ENCODE data around the gene HECA.
A peak's percentile ranks its signal among the peaks of the same experiment; 100 is the strongest.
"Not testable (repeated sequence)": the region's sequence is repeated elsewhere in the genome, so short reads cannot be mapped to it uniquely, and the experiment has no call there.

Gene HECA

GRCh38 chr6:139137706-139138105 is 2.8 kb downstream of the HECA start:
- DNase-seq: no peak

DNA sequence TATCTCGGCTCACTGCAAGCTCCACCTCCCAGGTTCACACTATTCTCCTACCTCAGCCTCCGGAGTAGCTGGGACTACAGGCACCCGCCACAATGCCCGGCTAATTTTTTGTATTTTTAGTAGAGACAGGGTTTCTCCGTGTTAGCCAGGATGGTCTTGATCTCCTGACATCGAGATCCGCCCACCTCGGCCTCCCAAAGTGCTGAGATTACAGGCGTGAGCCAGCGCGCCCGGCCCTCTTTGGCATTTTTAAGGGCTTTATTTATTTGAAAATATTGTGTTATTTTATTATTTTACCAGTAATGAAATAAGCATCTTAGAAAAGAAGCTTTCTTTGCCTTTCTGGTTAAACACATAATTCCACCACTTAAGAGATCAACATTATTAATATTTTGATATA is 6.0 kb downstream of the HECA start:
- DNase-seq: not testable (repeated sequence)

DNA sequence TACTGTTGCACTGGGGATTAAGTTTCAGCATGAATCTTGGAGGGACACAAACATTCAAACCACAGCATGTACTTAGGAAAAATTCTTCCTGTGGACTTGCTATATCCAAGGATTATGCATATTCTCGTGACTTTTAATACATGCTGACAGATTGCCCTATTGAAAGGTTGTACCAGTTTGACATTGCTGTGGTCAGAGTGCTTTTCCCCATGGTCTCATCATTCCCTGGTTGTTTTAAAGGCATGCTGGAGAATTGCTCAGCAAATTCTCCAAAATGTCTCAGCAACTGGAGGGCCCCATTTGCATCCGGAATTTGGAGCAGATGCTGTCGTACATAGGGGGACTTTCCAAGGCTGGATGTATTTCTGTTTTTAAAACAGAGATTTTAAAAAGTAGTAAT is 7.4 kb downstream of the HECA start:
- DNase-seq: no peak

DNA sequence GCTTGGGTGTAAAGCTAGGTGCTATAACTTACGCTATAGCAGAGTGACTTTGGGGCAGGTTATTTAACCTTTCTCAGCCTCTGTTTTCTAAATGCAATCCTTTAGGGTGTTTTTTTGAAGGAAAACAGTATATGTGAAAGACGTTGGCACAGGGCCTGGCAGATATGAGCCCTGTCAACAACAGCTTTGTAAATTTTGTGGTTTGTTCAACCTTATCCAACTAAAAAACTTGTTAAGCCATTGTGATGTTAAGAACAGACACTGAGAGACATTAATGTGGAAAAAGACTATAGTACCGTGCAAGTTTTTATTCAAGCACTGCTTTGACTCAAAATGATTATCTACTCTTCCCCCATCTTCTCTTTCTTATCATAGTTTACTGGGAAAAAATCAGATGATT is 8.2 kb downstream of the HECA start:
- no peak for DNase-seq

- no peak for DNase-seq
Measured at GRCh38 chr6:139144490-139145085, 9.7 kb downstream of the HECA start.

DNA sequence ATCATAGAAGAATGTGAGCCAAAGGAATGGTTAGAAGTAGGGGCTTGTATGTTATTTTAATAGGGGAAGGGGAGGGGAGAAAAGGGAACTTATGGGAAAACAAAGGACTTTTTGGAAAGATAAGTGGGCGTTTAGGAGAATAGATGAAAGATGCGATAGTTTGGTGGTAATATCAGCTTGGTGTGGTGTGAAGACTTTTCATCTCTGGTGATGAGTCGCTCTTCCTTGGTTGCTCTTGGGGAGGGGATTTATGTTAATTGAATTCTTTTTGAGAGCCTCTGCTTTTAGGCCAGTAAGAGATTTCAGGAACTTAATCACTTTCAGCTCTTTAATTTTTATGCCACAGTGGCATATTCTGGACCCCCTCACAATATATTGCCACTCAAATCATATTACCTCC is 10.8 kb downstream of the HECA start:
- no peak for DNase-seq

DNA sequence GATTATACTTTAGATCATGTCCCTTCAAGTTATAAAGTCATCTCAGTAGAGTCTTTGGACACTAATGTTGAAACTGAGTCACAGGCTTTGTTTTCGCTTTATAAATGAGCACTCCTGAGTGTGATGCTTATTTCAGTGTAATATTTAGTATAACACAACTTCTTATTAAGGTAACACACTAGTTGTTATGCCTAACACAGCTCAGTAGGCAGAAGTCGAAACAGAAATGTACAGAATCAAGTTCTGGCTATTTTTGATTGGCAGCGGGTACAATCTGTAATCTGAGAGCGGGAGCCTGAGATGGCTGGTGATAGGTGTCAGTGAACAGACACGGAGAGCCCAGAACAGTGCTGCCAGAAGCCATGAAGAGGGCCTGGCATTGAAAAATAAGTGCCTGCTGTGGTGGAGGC is 11.4 kb downstream of the HECA start:
- no peak for DNase-seq

DNA sequence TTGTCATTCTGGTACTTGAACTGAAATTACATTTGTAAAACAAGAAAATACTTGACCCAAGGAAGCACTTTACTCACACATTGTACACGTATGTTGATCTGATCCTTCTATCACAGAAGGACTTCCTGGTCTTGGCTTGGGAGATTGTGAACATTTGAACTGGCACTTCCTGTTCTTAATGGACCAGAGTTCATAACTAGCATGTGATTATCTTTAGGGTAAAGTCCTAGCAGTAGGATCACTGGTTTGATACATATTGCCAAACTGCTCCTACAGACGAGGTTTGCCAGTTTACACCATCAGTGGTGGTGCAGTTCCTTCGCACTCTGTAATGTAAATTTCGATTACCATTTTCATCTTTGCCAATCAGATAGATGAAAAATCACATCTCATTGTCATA is 12.7 kb downstream of the HECA start:
- no peak for DNase-seq

- DNase-seq: peak; percentile 48
Measured at GRCh38 chr6:139148557-139149235, 13.8 kb downstream of the HECA start.

- DNase-seq: no peak
Measured at GRCh38 chr6:139149383-139149782, 14.5 kb downstream of the HECA start.

- no peak for DNase-seq
Measured at GRCh38 chr6:139150920-139151319, 16.0 kb downstream of the HECA start.

GRCh38 chr6:139151425-139152087 is 16.7 kb downstream of the HECA start:
- no peak for DNase-seq

DNA sequence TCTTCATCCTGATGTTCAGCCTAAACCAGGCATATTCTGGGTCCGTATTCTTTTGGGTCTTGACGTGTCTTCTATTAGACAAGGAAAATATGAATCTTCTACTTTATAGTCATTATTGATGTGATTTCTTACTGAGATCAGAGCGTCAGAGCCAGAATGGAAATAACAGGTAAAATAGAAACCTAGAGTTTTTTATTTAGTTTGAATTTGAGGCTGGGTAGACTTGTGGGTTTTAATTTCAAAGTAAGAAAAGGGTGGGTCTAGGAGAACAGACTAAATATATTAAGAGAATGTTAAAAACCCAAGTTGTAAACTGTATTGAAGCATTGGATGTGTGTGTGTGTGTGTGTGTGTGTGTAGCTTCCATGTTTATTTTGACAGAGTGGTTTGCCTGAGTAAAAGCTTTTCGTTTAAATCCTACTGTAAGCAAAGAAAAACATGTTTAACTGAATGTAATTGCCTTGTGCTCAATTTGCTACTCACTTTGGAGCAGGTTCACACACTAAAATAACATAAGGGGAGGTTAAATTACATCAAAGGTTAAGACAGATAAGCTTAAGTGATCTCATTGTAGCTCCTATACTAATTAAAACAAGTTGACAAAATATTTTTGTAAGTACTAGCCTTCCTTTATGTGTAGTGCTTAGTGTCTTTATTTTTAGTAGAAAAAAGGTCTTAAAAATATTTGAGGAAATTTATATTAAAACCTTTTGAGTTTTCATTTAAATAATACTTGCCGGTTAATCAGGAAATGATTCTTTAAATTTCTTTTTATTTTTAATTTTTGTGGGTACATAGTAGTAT is 17.4 kb downstream of the HECA start:
- no peak for DNase-seq

DNA sequence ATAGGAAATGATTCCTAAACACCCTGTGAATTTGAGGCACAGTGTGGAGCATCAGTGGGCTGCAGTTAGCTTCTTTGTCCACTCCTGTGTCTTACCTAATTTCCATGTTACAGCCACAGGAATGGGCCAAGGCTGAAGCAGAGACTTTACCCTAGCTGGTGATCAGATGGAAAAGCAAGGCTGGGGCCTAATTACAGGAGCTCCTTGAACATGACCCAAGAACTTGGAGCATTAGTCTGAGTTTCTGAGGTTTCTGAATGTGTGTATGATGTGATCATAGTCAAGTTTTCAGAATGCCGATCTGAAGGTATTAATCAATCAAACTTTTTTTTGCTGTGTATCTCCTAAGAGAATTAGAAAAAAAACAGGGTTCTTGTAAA is 18.0 kb downstream of the HECA start:
- DNase-seq: no peak

- no peak for DNase-seq
Measured at GRCh38 chr6:139153855-139154254, 19.0 kb downstream of the HECA start.

DNA sequence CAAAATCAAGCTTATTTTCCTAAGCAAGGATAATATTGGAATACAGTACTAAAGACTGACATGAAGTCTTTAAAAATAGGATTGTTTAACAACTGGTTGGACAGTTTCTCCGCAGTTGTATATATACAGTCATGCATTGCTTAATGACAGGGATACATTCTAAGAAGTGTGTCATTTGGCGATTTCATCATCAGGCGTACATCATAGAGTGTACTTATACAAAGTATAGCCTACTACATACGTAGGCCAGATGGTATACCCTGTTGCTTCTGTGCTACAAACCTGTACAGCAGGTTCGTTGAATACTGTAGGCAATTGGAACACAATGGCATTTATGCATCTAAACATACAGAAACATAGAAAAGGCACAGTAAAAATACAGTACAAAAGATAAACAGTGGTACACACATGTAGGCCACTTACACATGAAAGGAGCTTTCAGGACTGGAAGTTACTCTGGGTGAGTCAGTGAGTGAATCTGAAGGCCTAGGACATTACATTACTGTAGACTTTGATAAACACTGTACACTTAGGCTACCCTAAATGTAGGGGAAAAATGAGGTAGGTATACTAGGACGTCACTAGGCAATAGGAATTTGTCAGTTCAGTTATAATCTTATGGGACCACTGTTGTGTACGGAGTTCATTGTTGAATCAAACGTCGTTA is 20.1 kb downstream of the HECA start:
- no peak for DNase-seq

GRCh38 chr6:139156102-139156501 is 21.2 kb downstream of the HECA start:
- no peak for DNase-seq

DNA sequence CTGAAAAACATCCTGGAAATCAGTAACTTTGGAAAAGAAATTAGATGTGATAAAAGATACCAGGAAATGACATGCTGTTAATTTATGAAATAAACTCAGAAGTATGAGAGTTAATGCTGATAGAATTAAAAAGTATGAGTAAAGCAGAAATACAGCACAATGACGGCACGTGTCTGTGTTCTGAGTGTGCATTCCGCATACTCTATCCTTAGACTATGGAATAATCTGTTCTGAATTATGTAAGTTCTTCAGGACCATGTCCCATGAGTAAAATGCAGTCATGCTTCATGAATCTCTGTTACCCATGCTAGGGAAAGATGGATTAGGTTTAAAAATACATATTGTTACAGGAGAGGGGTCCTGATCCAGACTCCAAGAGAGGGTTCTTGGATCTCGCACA is 21.7 kb downstream of the HECA start:
- DNase-seq: no peak

DNA sequence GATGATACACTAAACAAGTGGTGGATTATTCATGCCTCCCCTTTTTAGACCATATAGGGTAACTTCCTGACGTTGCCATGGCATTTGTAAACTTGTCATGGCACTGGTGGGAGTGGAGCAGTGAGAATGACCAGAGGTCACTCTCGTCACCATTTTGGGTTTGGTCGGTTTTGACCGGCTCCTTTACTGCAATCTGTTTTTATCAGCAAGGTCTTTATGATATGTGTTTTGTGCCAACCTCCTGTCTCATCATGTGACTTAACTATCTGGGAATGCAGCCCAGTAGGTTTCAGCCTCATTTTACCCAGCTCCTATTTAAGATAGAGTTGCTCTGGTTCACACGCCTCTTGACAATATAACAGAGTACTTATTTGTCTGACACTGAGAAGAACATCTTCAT is 22.2 kb downstream of the HECA start:
- DNase-seq: not testable (repeated sequence)

GRCh38 chr6:139159016-139159415 is 24.1 kb downstream of the HECA start:
- no peak for DNase-seq

- peak; percentile 71 for DNase-seq
Measured at GRCh38 chr6:139161169-139161568, 26.3 kb downstream of the HECA start.

- peak; percentile 21 for DNase-seq
Measured at GRCh38 chr6:139161817-139162284, 27.0 kb downstream of the HECA start.

- no peak for DNase-seq
Measured at GRCh38 chr6:139164001-139164400, 29.1 kb downstream of the HECA start.
